GM12878 (cell line): Measurements from ENCODE around the gene PDE6B. TPM values are rescaled to one million over a fixed set of nuclear protein-coding genes. Genes with fewer than 3 reads are reported as not detected.
"Not testable (repeated sequence)": the region's sequence is repeated elsewhere in the genome, so short reads cannot be mapped to it uniquely, and the experiment has no call there.

Source experiments
- ATAC-seq: fragments of 200-7000 bp; cut with Tn5 transposase; 3 replicates; pipeline ENCODE4 v1.9.1; 2020; ENCODE audit warnings: mild to moderate bottlenecking, moderate library complexity
- BruUV-seq: library from RNA; stranded (reverse); fragments of 400-500 nt; replicated peaks from 2 replicates; lab custom pipeline; 2021; lab: Mats Ljungman, UMichigan
- CTCF ChIA-PET: fragments of 300-600 bp; sonication (Branson Sonifier 250); formaldehyde crosslinking; extraction: SDS; loops from one replicate; lab custom pipeline; 2021; ENCODE audit warnings: inconsistent platforms; lab: Yijun Ruan, JAX
- POLR2A ChIA-PET: fragments of 350-600 bp; formaldehyde crosslinking; extraction: SDS; loops from one replicate; lab custom pipeline; 2021; ENCODE audit warnings: inconsistent platforms; lab: Charles Lee
- RAD21 ChIA-PET: fragments of 300-600 bp; sonication (Branson Sonifier 250); formaldehyde crosslinking; loops from one replicate; lab custom pipeline; 2023; ENCODE audit warnings: antibody characterized with exemption; ENCODE audit not compliant: unreplicated experiment; lab: Charles Lee
- SMC1A ChIA-PET: fragments of 300-600 bp; sonication (Branson Sonifier 250); formaldehyde crosslinking; loops from one replicate; lab custom pipeline; 2023; ENCODE audit not compliant: unreplicated experiment, uncharacterized antibody; lab: Charles Lee
- DNase-seq: peaks from one replicate; pipeline ENCODE4 v3.0.0-alpha.2; 2011; ENCODE audit warnings: low read depth, low spot score
- FAIRE-seq: peaks from 3 replicates; lab custom pipeline; 2011; peaks lifted over from hg19 to GRCh38; lab: Jason Lieb, UNC
- H2AFZ ChIP-seq: 2 replicates; pipeline ENCODE4 v1.6.0; 2011; ENCODE audit warnings: low read depth, low read length, control low read depth; ENCODE audit not compliant: control insufficient read depth
- H3K27ac ChIP-seq: 2 replicates; pipeline ENCODE4 v1.5.1; 2011; ENCODE audit warnings: control low read depth; ENCODE audit not compliant: control insufficient read depth, insufficient read depth
- H3K27me3 ChIP-seq, 2 experiments: replicated peaks in 1 of 2; 2 replicates each; pipeline versions ENCODE4 v1.6.0 to v1.6.1; 2011; ENCODE audit warnings: low read length in 1 of 2; ENCODE audit not compliant: control insufficient read depth in 2 of 2, insufficient read depth in 2 of 2
- H3K36me3 ChIP-seq, 2 experiments: 2 replicates each; pipeline ENCODE4 v1.5.1; 2011; ENCODE audit warnings: low read length in 1 of 2; ENCODE audit not compliant: control insufficient read depth in 2 of 2, insufficient read depth in 2 of 2
- H3K4me1 ChIP-seq: 2 replicates; pipeline ENCODE4 v1.6.1; 2011; ENCODE audit warnings: mild to moderate bottlenecking, low read length, moderate library complexity, mixed read lengths; ENCODE audit not compliant: control insufficient read depth, insufficient read depth
- H3K4me2 ChIP-seq: 2 replicates; pipeline ENCODE4 v1.6.0; 2011; ENCODE audit warnings: control low read depth; ENCODE audit not compliant: control insufficient read depth, insufficient read depth
- H3K4me3 ChIP-seq: fragments of 200-600 bp; sonication (generic); 2 replicates; pipeline ENCODE4 v1.5.1; 2016
- H3K79me2 ChIP-seq: 2 replicates; pipeline ENCODE4 v1.6.0; 2011; ENCODE audit warnings: low read length; ENCODE audit not compliant: control insufficient read depth, insufficient read depth
- H3K9ac ChIP-seq: 2 replicates; pipeline ENCODE4 v1.8.0; 2011; ENCODE audit warnings: low read length, control low read depth, mixed read lengths; ENCODE audit not compliant: control insufficient read depth, insufficient read depth
- H3K9me3 ChIP-seq: replicated peaks from 3 replicates; pipeline ENCODE4 v1.5.1; 2011; ENCODE audit warnings: mild to moderate bottlenecking, low read length; ENCODE audit not compliant: control insufficient read depth, insufficient read depth
- H4K20me1 ChIP-seq: 2 replicates; pipeline ENCODE4 v1.6.0; 2011; ENCODE audit not compliant: control insufficient read depth, insufficient read depth
- CREM ChIP-seq: IDR thresholded peaks from 2 replicates; pipeline ENCODE4 v1.6.1; 2014; ENCODE audit warnings: antibody characterized with exemption, low read depth
- DPF2 ChIP-seq: fragments of 450-650 bp; IDR thresholded peaks from 2 replicates; pipeline ENCODE4 v1.6.1; 2017; ENCODE audit warnings: mild to moderate bottlenecking
- E4F1 ChIP-seq: fragments of 450-650 bp; IDR thresholded peaks from 2 replicates; pipeline ENCODE4 v1.6.1; 2018; ENCODE audit warnings: borderline replicate concordance, mild to moderate bottlenecking; ENCODE audit not compliant: partially characterized antibody
- ESRRA ChIP-seq: IDR thresholded peaks from 2 replicates; pipeline ENCODE4 v1.6.1; 2012; ENCODE audit warnings: mild to moderate bottlenecking, low read length, improper control_type of control experiment
- HDAC2 ChIP-seq: fragments of 200-600 bp; sonication (generic); IDR thresholded peaks from 2 replicates; pipeline ENCODE4 v1.6.1; 2017
- JUND ChIP-seq: IDR thresholded peaks from 2 replicates; pipeline ENCODE4 v1.6.1; 2012; ENCODE audit warnings: low read depth, mild to moderate bottlenecking, low read length, improper control_type of control experiment, moderate library complexity
- WGBS: methylation state at CpG from one replicate; pipeline ENCODE4 v1.1.6; 2016; ENCODE audit warnings: low lambda C conversion rate; ENCODE audit not compliant: insufficient replicate concordance, insufficient coverage; ENCODE audit errors: missing lambda C conversion rate; 5-methylcytosine and 5-hydroxymethylcytosine counted together
- in situ Hi-C: fragments of 300-500 bp; cut with MboI; formaldehyde crosslinking; loops from 9 replicates; pipeline ENCODE4 v1.14.3; 2018; ENCODE audit warnings: mixed read lengths
- intact Hi-C: fragments of 100-400 bp; cut with micrococcal nuclease; formaldehyde crosslinking; loops from one replicate; pipeline ENCODE4 v1.14.2; 2022; ENCODE audit not compliant: unreplicated experiment
- polyA plus RNA-seq, 11 experiments: library from polyadenylated mRNA; depleted of rRNA in 4 of 11; unstranded in 6 of 11; stranded (reverse) in 5 of 11; fragments of >200 nt; fragmentation: Nextera tagmentation in 4 of 11; fragmentation: Illumina TruSeq in 1 of 11; extraction: Ambion mirVana in 4 of 11; extraction: Trizol in 1 of 11; gene quantifications; 1 replicate in 1 of 11; 2 replicates in 10 of 11; pipeline versions ENCODE4 v1.2.1 to v1.2.3, GENCODE V29; 2011 to 2016; ENCODE audit warnings: inconsistent platforms in 2 of 11, missing spikeins in 2 of 11, low read depth in 1 of 11
- total RNA-seq, 4 experiments: library from RNA; depleted of rRNA in 3 of 4; stranded (reverse); fragments of >200 nt in 3 of 4; fragmentation: Illumina TruSeq in 1 of 4; extraction: Trizol in 1 of 4; gene quantifications; 2 replicates each; pipeline versions ENCODE4 v1.2.1 to v1.2.3, GENCODE V29; 2013 to 2021
- TF ChIP-seq, protein P1 (sequence below): IDR thresholded peaks from 2 replicates; pipeline ENCODE4 v1.6.1; 2012; ENCODE audit warnings: low read depth, low read length, improper control_type of control experiment
- TF ChIP-seq, protein P2 (sequence below): fragments of 450-650 bp; formaldehyde crosslinking; IDR thresholded peaks from 2 replicates; pipeline ENCODE4 v1.5.0; 2022; ENCODE audit warnings: mild to moderate bottlenecking, missing genetic modification characterization
- TF ChIP-seq, protein P3 (sequence below): fragments of 450-650 bp; IDR thresholded peaks from 2 replicates; pipeline ENCODE4 v1.6.1; 2017; ENCODE audit warnings: low read depth, mild to moderate bottlenecking, moderate library complexity

The PDE6B gene
- total and polyA plus RNA-seq, 10 of the 15 experiments (the other 5 are each of a cell fraction or from before 2014, with no cell fraction given), result 2.6 to 6.4 (median 3.8) TPM

- TF ChIP-seq, protein P1, sequence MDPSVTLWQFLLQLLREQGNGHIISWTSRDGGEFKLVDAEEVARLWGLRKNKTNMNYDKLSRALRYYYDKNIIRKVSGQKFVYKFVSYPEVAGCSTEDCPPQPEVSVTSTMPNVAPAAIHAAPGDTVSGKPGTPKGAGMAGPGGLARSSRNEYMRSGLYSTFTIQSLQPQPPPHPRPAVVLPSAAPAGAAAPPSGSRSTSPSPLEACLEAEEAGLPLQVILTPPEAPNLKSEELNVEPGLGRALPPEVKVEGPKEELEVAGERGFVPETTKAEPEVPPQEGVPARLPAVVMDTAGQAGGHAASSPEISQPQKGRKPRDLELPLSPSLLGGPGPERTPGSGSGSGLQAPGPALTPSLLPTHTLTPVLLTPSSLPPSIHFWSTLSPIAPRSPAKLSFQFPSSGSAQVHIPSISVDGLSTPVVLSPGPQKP, result no peak
- TF ChIP-seq ESRRA (no peak), DPF2 (no peak), E4F1 (no peak), JUND (no peak), HDAC2 (no peak), CREM (no peak)
- TF ChIP-seq, protein P2, sequence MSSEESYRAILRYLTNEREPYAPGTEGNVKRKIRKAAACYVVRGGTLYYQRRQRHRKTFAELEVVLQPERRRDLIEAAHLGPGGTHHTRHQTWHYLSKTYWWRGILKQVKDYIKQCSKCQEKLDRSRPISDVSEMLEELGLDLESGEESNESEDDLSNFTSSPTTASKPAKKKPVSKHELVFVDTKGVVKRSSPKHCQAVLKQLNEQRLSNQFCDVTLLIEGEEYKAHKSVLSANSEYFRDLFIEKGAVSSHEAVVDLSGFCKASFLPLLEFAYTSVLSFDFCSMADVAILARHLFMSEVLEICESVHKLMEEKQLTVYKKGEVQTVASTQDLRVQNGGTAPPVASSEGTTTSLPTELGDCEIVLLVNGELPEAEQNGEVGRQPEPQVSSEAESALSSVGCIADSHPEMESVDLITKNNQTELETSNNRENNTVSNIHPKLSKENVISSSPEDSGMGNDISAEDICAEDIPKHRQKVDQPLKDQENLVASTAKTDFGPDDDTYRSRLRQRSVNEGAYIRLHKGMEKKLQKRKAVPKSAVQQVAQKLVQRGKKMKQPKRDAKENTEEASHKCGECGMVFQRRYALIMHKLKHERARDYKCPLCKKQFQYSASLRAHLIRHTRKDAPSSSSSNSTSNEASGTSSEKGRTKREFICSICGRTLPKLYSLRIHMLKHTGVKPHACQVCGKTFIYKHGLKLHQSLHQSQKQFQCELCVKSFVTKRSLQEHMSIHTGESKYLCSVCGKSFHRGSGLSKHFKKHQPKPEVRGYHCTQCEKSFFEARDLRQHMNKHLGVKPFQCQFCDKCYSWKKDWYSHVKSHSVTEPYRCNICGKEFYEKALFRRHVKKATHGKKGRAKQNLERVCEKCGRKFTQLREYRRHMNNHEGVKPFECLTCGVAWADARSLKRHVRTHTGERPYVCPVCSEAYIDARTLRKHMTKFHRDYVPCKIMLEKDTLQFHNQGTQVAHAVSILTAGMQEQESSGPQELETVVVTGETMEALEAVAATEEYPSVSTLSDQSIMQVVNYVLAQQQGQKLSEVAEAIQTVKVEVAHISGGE, result no peak
- TF ChIP-seq, protein P3, sequence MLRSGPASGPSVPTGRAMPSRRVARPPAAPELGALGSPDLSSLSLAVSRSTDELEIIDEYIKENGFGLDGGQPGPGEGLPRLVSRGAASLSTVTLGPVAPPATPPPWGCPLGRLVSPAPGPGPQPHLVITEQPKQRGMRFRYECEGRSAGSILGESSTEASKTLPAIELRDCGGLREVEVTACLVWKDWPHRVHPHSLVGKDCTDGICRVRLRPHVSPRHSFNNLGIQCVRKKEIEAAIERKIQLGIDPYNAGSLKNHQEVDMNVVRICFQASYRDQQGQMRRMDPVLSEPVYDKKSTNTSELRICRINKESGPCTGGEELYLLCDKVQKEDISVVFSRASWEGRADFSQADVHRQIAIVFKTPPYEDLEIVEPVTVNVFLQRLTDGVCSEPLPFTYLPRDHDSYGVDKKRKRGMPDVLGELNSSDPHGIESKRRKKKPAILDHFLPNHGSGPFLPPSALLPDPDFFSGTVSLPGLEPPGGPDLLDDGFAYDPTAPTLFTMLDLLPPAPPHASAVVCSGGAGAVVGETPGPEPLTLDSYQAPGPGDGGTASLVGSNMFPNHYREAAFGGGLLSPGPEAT, result no peak
Observed at GRCh38 chr4:637536-638280, 12.3 kb downstream of the PDE6B start (continued).

GRCh38 chr4:642366-642765 is 17.0 kb downstream of the PDE6B start:
- H3K4me1 ChIP-seq, H3K9ac ChIP-seq, H2AFZ ChIP-seq, H3K36me3 ChIP-seq, in situ Hi-C loops, FAIRE-seq, H4K20me1 ChIP-seq, H3K9me3 ChIP-seq, RAD21 ChIA-PET, intact Hi-C loops, H3K27me3 ChIP-seq, BruUV-seq, CTCF ChIA-PET, H3K4me3 ChIP-seq, H3K79me2 ChIP-seq, H3K27ac ChIP-seq, ATAC-seq, DNase-seq, H3K4me2 ChIP-seq: not testable (repeated sequence)
- SMC1A ChIA-PET, result interaction anchor here (0.6 kb wide), 1 partner anchor 380 kb away, joined by 4 read pairs; no protein-coding TSS in a partner anchor
- POLR2A ChIA-PET, result interaction anchor here (0.6 kb wide), 1 partner anchor 1149 kb away, joined by 7 read pairs; no protein-coding TSS in a partner anchor
- WGBS, result 30% methylated on average over 6 of the region's 6 CpGs
